ENCODE results near the gene PODN. TPM values are rescaled to one million over a fixed set of nuclear protein-coding genes. Genes with fewer than 3 reads are reported as not detected.

Gene PODN
- total and polyA plus RNA-seq, 5 donors: 36.5 to 62.4 (median 41.6) TPM

DNA sequence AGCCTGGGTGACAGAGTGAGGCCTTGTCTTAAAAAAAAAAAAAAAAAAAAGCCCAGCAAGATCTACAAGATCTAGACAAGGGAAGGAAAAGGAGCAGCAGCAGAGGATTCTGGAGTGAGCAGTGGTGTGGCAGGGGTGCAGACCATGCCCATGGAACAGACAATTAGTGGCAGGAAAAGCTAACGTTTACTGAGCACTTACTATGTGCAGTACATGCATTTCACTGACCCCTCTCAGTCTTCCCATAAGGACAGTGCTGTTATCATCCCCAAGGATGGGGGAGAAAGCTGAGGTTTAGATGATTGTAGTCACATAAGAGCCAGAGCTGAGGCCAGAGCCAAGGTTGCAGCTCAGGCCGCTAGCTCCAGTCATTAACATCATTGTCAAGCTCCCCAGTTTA is 5.9 kb downstream of the PODN start:
- no peak for ATAC-seq
- Histone ChIP-seq H3K4me3 (ENCODE audit: low read length) (no peak overlapping the region), H3K9me3 (ENCODE audit: control insufficient read depth, low read length) (no peaks in the 10 kb centered on the region), H3K27me3 (ENCODE audit: control insufficient read depth, insufficient read depth) (no peaks in the 10 kb centered on the region), H3K4me1 (ENCODE audit: control insufficient read depth, insufficient read depth, low read length) (peaks cover 2% of the 10 kb centered on the region), H3K27ac (ENCODE audit: low read length) (no peak overlapping the region)
- no peak for DNase-seq
- intact Hi-C loops (cut with DNase I): loop anchor here in 1 of 4 donors (10.0 kb wide), 1 partner anchor 53 kb away; no protein-coding TSS in a partner anchor
- 88% methylated on average over 2 of the region's 2 CpGs for WGBS

DNA sequence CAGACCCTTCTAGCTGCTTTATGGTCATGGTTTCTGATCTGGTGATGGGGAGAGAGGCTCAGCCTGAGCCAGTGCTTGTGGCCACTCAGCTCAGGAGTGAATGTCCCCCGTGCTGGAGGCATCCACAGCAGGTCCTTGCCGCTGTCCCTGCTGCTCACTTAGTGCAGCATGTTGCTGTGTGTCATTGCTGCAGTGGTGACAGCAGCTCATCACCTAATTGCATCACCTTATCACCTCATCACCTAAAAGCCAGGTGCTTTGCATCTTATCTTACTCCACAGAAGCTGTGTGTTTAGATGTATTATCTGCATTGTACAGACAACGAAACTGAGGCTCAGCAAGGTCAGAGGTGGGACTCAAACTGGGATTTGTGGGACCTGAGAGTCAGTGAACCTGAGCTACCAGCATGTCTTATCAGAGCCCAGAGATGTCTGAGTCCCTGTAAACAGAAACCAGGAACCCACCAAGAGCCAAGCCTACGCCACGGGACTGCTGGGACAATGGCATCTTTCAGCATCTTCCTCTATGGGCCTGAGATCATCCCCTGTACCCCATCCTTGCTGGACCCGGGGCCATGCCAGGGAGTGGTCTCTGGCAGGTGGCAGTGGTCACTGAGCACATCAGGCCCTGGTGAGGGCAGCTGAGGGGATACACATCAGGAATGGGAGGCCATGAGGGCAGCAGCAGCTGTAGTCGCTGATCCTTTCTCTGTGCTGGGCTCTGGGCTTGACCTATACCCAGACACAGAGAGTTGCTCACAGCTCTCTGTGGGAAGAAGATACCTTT is 6.5 kb downstream of the PODN start:
- intact Hi-C loops (cut with DNase I): loop anchor here in 1 of 4 donors (10.0 kb wide), 1 partner anchor 54 kb away; no protein-coding TSS in a partner anchor
- DNase-seq: peak in 1 of 3 donors; percentile 36
- Histone ChIP-seq H3K4me1 (ENCODE audit: control insufficient read depth, insufficient read depth, low read length) (peaks cover 2% of the 10 kb centered on the region), H3K27me3 (ENCODE audit: control insufficient read depth, insufficient read depth) (no peaks in the 10 kb centered on the region), H3K4me3 (ENCODE audit: low read length) (no peak overlapping the region), H3K27ac (ENCODE audit: low read length) (no peak overlapping the region), H3K9me3 (ENCODE audit: control insufficient read depth, low read length) (no peaks in the 10 kb centered on the region)
- WGBS: 92% methylated on average over 7 of the region's 7 CpGs
- ATAC-seq: no peak

DNA sequence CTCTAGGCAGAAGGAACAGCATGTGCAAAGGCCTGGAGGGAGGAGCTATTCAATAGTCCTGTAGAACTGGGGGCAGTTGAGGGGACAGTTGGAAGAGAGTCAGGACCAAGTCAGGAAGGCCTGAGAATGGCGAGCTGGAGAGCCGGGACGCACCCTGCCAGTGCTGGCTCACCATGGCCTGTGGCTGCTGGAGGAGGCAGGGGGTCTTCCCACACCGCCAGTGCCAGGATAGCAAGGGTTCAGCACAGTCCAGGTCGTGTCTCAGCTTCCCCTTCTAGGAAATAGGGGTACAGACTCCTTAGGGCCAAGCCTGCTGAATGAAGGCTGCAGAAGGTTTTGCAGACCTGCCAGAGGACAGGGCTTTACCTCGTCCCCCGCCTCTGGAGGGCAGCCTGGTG is 7.3 kb downstream of the PODN start:
- Histone ChIP-seq H3K27me3 (ENCODE audit: control insufficient read depth, insufficient read depth) (no peaks in the 10 kb centered on the region), H3K9me3 (ENCODE audit: control insufficient read depth, low read length) (no peaks in the 10 kb centered on the region), H3K4me3 (ENCODE audit: low read length) (no peak overlapping the region), H3K4me1 (ENCODE audit: control insufficient read depth, insufficient read depth, low read length) (peaks cover 2% of the 10 kb centered on the region), H3K27ac (ENCODE audit: low read length) (no peak overlapping the region)
- ATAC-seq (no peak), DNase-seq (peak in 1 of 3 donors; percentile 12)
- intact Hi-C loops (cut with DNase I): loop anchor here in 1 of 4 donors (10.0 kb wide), 1 partner anchor 54 kb away; no protein-coding TSS in a partner anchor
- WGBS: 88% methylated on average over 7 of the region's 7 CpGs

DNA sequence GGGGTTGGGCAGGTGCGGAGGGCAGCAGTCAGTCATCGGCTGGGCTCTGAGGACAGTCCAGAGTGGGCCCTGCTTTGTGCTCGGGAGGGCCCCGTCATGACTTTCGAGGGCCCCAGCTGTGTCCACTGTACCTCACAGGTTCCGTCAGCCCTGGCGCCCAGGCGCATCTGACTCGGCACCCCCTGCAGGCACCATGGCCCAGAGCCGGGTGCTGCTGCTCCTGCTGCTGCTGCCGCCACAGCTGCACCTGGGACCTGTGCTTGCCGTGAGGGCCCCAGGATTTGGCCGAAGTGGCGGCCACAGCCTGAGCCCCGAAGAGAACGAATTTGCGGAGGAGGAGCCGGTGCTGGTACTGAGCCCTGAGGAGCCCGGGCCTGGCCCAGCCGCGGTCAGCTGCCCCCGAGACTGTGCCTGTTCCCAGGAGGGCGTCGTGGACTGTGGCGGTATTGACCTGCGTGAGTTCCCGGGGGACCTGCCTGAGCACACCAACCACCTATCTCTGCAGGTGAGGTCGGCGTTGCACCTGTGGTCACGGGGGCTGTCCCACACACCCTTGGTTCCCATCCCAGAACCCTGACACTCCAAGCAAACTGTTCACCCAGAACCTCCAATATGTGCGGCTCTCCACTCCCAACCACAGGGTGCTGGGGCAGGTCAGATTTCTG is 7.8 kb downstream of the PODN start:
- ATAC-seq (no peak), DNase-seq (peak in 1 of 3 donors; percentile 51)
- intact Hi-C loops (cut with DNase I): loop anchor here in 1 of 4 donors (10.0 kb wide), 1 partner anchor 55 kb away; no protein-coding TSS in a partner anchor
- Histone ChIP-seq H3K27ac (ENCODE audit: low read length) (no peak overlapping the region), H3K4me3 (ENCODE audit: low read length) (no peak overlapping the region), H3K9me3 (ENCODE audit: control insufficient read depth, low read length) (no peaks in the 10 kb centered on the region), H3K4me1 (ENCODE audit: control insufficient read depth, insufficient read depth, low read length) (peaks cover 2% of the 10 kb centered on the region), H3K27me3 (ENCODE audit: control insufficient read depth, insufficient read depth) (no peaks in the 10 kb centered on the region)
- 92% methylated on average over 31 of the region's 31 CpGs for WGBS

DNA sequence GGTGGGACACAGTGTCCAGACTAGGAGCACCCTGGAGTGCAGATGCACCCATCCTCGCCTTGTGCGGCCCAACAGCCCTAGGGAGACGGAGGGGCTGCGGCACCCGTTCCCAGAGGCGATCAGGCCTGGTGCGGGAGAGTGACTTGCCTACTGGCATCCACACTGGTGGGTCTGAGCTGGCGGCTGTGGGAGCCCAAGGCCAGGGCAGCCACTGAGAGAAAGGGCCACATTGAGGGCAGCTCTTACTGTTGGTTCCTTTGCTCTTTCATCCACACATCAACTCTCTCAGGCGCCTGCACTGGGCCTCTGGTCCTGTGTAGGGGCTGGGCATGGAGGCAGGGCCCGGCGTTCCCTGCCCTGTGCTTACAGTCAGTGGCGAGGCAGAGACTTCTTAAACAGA is 8.6 kb downstream of the PODN start:
- DNase-seq (peak in 1 of 3 donors; percentile 48), ATAC-seq (no peak)
- intact Hi-C loops (cut with DNase I): no loop called here
- 95% methylated on average over 12 of the region's 12 CpGs for WGBS
- Histone ChIP-seq H3K4me1 (ENCODE audit: control insufficient read depth, insufficient read depth, low read length) (peaks cover 2% of the 10 kb centered on the region), H3K4me3 (ENCODE audit: low read length) (no peak overlapping the region), H3K27me3 (ENCODE audit: control insufficient read depth, insufficient read depth) (no peaks in the 10 kb centered on the region), H3K27ac (ENCODE audit: low read length) (no peak overlapping the region), H3K9me3 (ENCODE audit: control insufficient read depth, low read length) (no peaks in the 10 kb centered on the region)

DNA sequence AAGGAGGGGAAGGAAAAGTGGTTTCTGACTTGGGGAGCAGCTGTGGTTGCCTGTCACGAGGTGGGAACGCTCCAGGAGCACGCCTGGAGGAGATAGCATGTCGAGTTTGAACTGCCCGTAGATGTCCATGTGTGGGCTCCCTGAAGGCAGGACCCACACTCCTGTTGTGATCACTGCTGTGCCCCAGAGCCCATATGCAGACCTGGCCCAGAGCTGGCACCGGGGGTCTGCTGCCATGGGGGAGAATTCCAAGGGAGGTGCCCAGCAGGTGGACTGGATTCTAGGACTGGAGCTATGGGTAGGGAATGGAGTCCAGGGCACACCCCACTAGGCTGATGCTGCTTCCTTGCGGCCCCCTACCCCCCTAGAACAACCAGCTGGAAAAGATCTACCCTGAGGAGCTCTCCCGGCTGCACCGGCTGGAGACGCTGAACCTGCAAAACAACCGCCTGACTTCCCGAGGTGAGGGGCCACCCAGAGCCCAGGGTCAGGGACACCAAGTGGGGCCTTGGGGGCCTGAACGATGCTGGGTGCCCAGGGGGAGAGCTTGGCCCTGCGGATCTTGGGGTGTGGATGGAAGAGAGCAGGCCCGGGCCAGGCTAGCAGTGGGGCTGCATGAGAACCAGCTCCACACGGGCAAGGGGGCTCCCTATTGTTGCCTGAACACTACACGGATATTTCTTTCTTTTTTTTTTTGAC is 9.3 kb downstream of the PODN start:
- Histone ChIP-seq H3K27me3 (ENCODE audit: control insufficient read depth, insufficient read depth) (no peaks in the 10 kb centered on the region), H3K27ac (ENCODE audit: low read length) (no peak overlapping the region), H3K4me3 (ENCODE audit: low read length) (no peak overlapping the region), H3K4me1 (ENCODE audit: control insufficient read depth, insufficient read depth, low read length) (peaks cover 2% of the 10 kb centered on the region), H3K9me3 (ENCODE audit: control insufficient read depth, low read length) (no peaks in the 10 kb centered on the region)
- 88% methylated on average over 17 of the region's 17 CpGs for WGBS
- ATAC-seq (no peak), DNase-seq (peak in 1 of 3 donors; percentile 43)
- intact Hi-C loops (cut with DNase I): no loop called here

DNA sequence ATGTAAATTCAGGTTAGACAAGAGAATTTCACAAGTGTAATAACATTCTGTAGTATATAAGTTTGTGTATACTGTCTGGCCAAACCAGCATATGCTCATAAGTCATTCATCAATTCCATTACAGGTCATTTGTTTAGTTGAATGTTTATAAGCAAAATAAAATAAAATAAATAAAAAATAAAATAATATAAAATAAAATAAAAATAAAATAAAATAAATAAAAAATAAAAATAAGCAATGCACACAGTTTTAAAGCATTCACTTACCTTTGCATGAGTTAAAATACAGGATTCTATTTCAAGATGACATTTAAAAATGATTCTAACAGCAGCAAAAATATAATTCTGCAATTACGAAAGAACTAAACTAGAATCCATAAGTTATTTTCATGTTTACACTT is 9.9 kb downstream of the PODN start:
- ATAC-seq: no peak
- intact Hi-C loops (cut with DNase I): no loop called here

DNA sequence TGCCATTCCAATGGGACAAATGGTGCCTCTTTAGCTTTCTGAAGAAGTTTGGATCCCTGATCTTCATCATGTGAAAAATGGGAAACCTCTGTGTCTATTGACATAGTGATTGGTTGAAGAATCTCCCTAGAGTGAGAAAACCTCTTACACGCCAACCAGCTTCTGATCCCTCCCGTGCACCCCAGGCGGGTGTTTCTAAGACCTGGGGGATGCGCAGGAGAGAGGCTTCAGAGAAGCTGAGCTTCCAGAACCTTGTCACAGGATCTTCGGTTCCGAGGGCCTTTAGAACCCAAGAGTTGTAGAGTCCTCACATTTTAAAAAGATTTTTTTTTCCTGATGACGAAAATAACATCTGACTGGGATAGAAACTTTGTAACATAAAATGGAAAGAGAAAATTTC is 11.3 kb downstream of the PODN start:
- Histone ChIP-seq H3K27ac (ENCODE audit: low read length) (no peak overlapping the region), H3K4me3 (ENCODE audit: low read length) (no peak overlapping the region), H3K4me1 (ENCODE audit: control insufficient read depth, insufficient read depth, low read length) (no peaks in the 10 kb centered on the region), H3K27me3 (ENCODE audit: control insufficient read depth, insufficient read depth) (no peaks in the 10 kb centered on the region), H3K9me3 (ENCODE audit: control insufficient read depth, low read length) (no peaks in the 10 kb centered on the region)
- intact Hi-C loops (cut with DNase I): no loop called here
- ATAC-seq (no peak), DNase-seq (peak in 1 of 3 donors; percentile 21)
- 89% methylated on average over 7 of the region's 7 CpGs for WGBS

More for the DNA sequence above, 9.9 kb downstream of the PODN start:
- Histone ChIP-seq H3K27ac (ENCODE audit: low read length) (no peak overlapping the region), H3K4me1 (ENCODE audit: control insufficient read depth, insufficient read depth, low read length) (peaks cover 2% of the 10 kb centered on the region), H3K4me3 (ENCODE audit: low read length) (no peak overlapping the region), H3K9me3 (ENCODE audit: control insufficient read depth, low read length) (no peaks in the 10 kb centered on the region), H3K27me3 (ENCODE audit: control insufficient read depth, insufficient read depth) (no peaks in the 10 kb centered on the region)
- no peak for DNase-seq
- WGBS: 90% methylated on average over 1 of the region's 1 CpG

DNA sequence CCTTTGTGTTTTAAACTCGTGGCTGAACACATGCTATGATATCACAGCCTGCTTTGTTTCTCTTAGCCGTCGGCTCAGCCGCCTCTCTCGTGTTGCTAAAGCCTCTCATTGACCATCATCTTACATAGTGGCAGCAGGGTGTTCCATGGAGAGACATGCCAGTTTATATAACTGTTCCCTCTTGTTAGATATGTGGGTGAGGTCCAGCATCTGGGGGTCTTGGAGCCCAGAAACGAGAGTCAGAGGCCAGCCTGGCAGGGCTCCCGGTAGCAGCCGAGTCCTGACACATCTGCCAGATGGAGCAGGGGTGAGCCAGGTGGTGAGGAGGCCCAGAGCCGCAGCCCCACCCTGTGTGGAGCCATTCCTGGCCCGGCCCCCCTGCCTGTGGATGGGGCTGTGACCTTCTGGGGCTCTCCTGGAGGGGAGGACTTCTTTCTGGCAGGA is 11.9 kb downstream of the PODN start:
- intact Hi-C loops (cut with DNase I): no loop called here
- peak; percentile 66 to 75 for ATAC-seq

DNA sequence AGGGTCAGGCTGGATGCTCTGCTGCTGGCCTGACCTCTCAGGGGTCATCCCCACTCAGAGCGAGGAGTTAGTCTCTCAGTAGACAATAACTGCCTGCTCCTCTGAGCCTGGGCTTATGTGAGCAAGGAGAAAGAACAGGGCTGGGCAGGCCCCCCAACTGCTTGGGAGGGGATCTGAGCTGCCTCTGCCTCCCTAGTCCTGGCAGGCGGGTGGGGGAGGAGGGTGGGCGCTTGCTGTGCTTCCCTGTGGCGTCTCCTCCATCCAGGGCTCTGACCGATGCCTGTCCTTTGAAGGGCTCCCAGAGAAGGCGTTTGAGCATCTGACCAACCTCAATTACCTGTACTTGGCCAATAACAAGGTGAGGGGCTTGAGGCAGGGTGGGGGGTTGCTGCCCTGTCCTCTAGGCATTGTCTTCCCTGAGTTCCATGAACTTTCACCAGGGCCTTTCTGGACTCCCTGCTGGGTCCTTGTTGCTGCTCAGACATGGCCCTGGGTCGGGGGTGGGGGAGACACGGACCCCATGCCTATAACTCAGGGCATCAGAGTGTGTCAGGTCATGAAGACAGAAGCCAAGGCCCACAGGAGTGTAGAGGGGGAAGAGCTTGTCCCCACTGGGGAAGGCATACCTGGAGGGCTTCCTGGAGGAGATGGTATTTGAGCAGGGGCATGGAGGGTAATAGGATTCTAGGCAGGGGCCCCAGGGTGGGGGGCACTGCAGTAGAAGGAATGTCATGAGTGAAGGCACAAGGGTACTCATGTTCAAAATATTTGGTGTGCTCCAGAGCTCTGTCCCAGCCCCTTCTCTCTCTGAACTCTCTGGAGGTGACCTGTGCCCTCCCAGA is 12.5 kb downstream of the PODN start:
- Histone ChIP-seq H3K27me3 (ENCODE audit: control insufficient read depth, insufficient read depth) (no peaks in the 10 kb centered on the region), H3K9me3 (ENCODE audit: control insufficient read depth, low read length) (no peaks in the 10 kb centered on the region), H3K4me1 (ENCODE audit: control insufficient read depth, insufficient read depth, low read length) (no peaks in the 10 kb centered on the region), H3K27ac (ENCODE audit: low read length) (no peak overlapping the region), H3K4me3 (ENCODE audit: low read length) (no peak overlapping the region)
- 91% methylated on average over 8 of the region's 8 CpGs for WGBS
- intact Hi-C loops (cut with DNase I): no loop called here
- DNase-seq (peak in 2 of 3 donors; percentile 25 to 39), ATAC-seq (no peak)

More for the DNA sequence above, 11.9 kb downstream of the PODN start:
- DNase-seq: peak; percentile 67 to 93 (median 86)
- H3K9me3 ChIP-seq (ENCODE audit: control insufficient read depth, low read length): no peaks in the 10 kb centered on the region
- no peaks in the 10 kb centered on the region for H3K27me3 ChIP-seq (ENCODE audit: control insufficient read depth, insufficient read depth)
- no peaks in the 10 kb centered on the region for H3K4me1 ChIP-seq (ENCODE audit: control insufficient read depth, insufficient read depth, low read length)
- 51% methylated on average over 10 of the region's 10 CpGs for WGBS
- H3K27ac ChIP-seq (ENCODE audit: low read length): no peak overlapping the region
- no peak overlapping the region for H3K4me3 ChIP-seq (ENCODE audit: low read length)
